Endothelial cell of umbilical vein (primary cell): ENCODE results near the gene METTL21A. TPM values are rescaled to one million over a fixed set of nuclear protein-coding genes. Genes with fewer than 3 reads are reported as not detected.

Source experiments
- BruUV-seq: library from RNA; stranded (reverse); fragments of 400-500 nt; replicated peaks from 2 replicates; lab custom pipeline; 2021; lab: Mats Ljungman, UMichigan
- CTCF ChIA-PET: fragments of 300-600, 350-600 bp; sonication (Branson Sonifier 250); formaldehyde crosslinking; loops from one replicate; lab custom pipeline; 2021; ENCODE audit warnings: antibody characterized with exemption, inconsistent platforms; lab: Charles Lee
- POLR2A ChIA-PET: fragments of 300-600, 350-600 bp; sonication (Branson Sonifier 250); formaldehyde crosslinking; loops from one replicate; lab custom pipeline; 2021; ENCODE audit warnings: antibody characterized with exemption, inconsistent platforms; lab: Charles Lee
- DNase-seq: peaks from one replicate; pipeline ENCODE4 v3.0.0-alpha.2; 2011; ENCODE audit warnings: low read depth, low spot score
- FAIRE-seq: peaks from 2 replicates; lab custom pipeline; 2011; peaks lifted over from hg19 to GRCh38; lab: Jason Lieb, UNC
- H2AFZ ChIP-seq: 2 replicates; pipeline ENCODE4 v1.6.0; 2012; ENCODE audit warnings: low read depth, low read length, control low read depth, inconsistent platforms
- H3K27ac ChIP-seq: 2 replicates; pipeline ENCODE4 v1.5.1; 2011; ENCODE audit warnings: low read depth, mild to moderate bottlenecking, control low read depth, low read length, moderate library complexity; ENCODE audit not compliant: insufficient read depth
- H3K27me3 ChIP-seq, 2 experiments: 2 replicates each; pipeline versions ENCODE4 v1.6.0 to v1.6.1; 2011; ENCODE audit warnings: low read length in 2 of 2, mixed read lengths in 1 of 2; ENCODE audit not compliant: control insufficient read depth in 2 of 2, insufficient read depth in 2 of 2
- H3K36me3 ChIP-seq, 2 experiments: 2 replicates in 1 of 2; 3 replicates in 1 of 2; pipeline ENCODE4 v1.5.1; 2011; ENCODE audit warnings: low read length in 2 of 2, mild to moderate bottlenecking in 1 of 2, moderate library complexity in 1 of 2; ENCODE audit not compliant: control insufficient read depth in 2 of 2, insufficient read depth in 2 of 2; ENCODE audit errors: extremely low read depth in 1 of 2
- H3K4me1 ChIP-seq: 3 replicates; pipeline ENCODE4 v1.5.1; 2011; ENCODE audit warnings: mild to moderate bottlenecking, low read length; ENCODE audit not compliant: control insufficient read depth, insufficient read depth; ENCODE audit errors: extremely low read depth
- H3K4me2 ChIP-seq: 2 replicates; pipeline ENCODE4 v1.6.1; 2011; ENCODE audit warnings: low read length, control low read depth, mixed read lengths; ENCODE audit not compliant: insufficient read depth
- H3K4me3 ChIP-seq, 3 experiments: fragments of 200-600 bp in 1 of 3; sonication (generic), shearing (Covaris generic) in 1 of 3; replicated peaks in 1 of 3; 2 replicates each; pipeline ENCODE4 v1.5.1; 2011 to 2016; ENCODE audit warnings: control low read depth in 3 of 3, low read length in 3 of 3, mild to moderate bottlenecking in 2 of 3, inconsistent platforms in 1 of 3, low read depth in 1 of 3, moderate library complexity in 1 of 3; ENCODE audit not compliant: insufficient read depth in 1 of 3
- H3K79me2 ChIP-seq: 2 replicates; pipeline ENCODE4 v1.6.0; 2012; ENCODE audit warnings: low read length, inconsistent platforms; ENCODE audit not compliant: control insufficient read depth, insufficient read depth
- H3K9ac ChIP-seq: replicated peaks from 2 replicates; pipeline ENCODE3; 2011; ENCODE audit warnings: low read length, control low read depth; ENCODE audit not compliant: insufficient read depth; ENCODE audit errors: extremely low read depth
- H3K9me1 ChIP-seq: replicated peaks from 3 replicates; pipeline ENCODE4 v1.6.0; 2011; ENCODE audit warnings: mild to moderate bottlenecking, low read length; ENCODE audit not compliant: control insufficient read depth, insufficient read depth; ENCODE audit errors: extremely low read depth
- H3K9me3 ChIP-seq: replicated peaks from 2 replicates; pipeline ENCODE4 v1.5.1; 2012; ENCODE audit warnings: low read length, inconsistent platforms; ENCODE audit not compliant: control insufficient read depth, insufficient read depth
- H4K20me1 ChIP-seq: replicated peaks from 2 replicates; pipeline ENCODE3; 2011; ENCODE audit warnings: mild to moderate bottlenecking, low read length; ENCODE audit not compliant: control insufficient read depth, insufficient read depth; ENCODE audit errors: extremely low read depth
- CTCF ChIP-seq, 2 donors: IDR thresholded peaks; 1 replicate in 1 of 2; 2 replicates in 1 of 2; pipeline ENCODE4 v1.5.1; 2011; ENCODE audit warnings: low read length in 2 of 2, mild to moderate bottlenecking in 2 of 2, moderate library complexity in 2 of 2, control low read depth in 1 of 2, inconsistent platforms in 1 of 2, low read depth in 1 of 2; ENCODE audit not compliant: insufficient read depth in 1 of 2; ENCODE audit errors: extremely low read depth in 1 of 2
- EZH2 ChIP-seq: IDR thresholded peaks from 2 replicates; pipeline ENCODE4 v1.6.1; 2012; ENCODE audit warnings: borderline replicate concordance, low read depth, mild to moderate bottlenecking, moderate library complexity, low read length, inconsistent platforms; ENCODE audit not compliant: severe bottlenecking
- FOS ChIP-seq: IDR thresholded peaks from 2 replicates; pipeline ENCODE4 v1.6.1; 2011; ENCODE audit warnings: mild to moderate bottlenecking, low read length, moderate library complexity, borderline replicate concordance; ENCODE audit not compliant: insufficient read depth
- GATA2 ChIP-seq: IDR thresholded peaks from 2 replicates; pipeline ENCODE4 v1.7.0; 2011; ENCODE audit warnings: low read depth, mild to moderate bottlenecking, moderate library complexity, mixed read lengths, low read length; ENCODE audit not compliant: insufficient read length, insufficient read depth
- JUN ChIP-seq: IDR thresholded peaks from 2 replicates; pipeline ENCODE4 v1.6.1; 2011; ENCODE audit warnings: borderline replicate concordance, low read depth; ENCODE audit not compliant: insufficient read length, insufficient read depth
- MAX ChIP-seq: IDR thresholded peaks from 2 replicates; pipeline ENCODE4 v1.6.1; 2011; ENCODE audit not compliant: insufficient read depth, insufficient read length
- MYC ChIP-seq: IDR thresholded peaks from one replicate; pipeline ENCODE4 v1.6.1; 2011; ENCODE audit warnings: mild to moderate bottlenecking, low read depth, low read length
- POLR2A ChIP-seq: IDR thresholded peaks from 2 replicates; pipeline ENCODE4 v1.6.1; 2012; ENCODE audit warnings: low read depth, mild to moderate bottlenecking, control low read depth, low read length
- POLR2AphosphoS5 ChIP-seq: IDR thresholded peaks from 2 replicates; pipeline ENCODE4 v1.6.1; 2012; ENCODE audit warnings: low read depth, mild to moderate bottlenecking, control low read depth, low read length, moderate library complexity; ENCODE audit not compliant: insufficient read depth
- dilution Hi-C: fragments of 300-500 bp; cut with MboI; formaldehyde crosslinking; loops from one replicate; pipeline ENCODE4 v1.15.0; 2019; ENCODE audit warnings: low sequenced_read_pairs; ENCODE audit not compliant: extremely low pct_ligation_motif_present
- intact Hi-C: fragments of 100-400 bp; cut with micrococcal nuclease; formaldehyde crosslinking; loops from one replicate; pipeline ENCODE4 v1.10.0; 2022
- polyA plus RNA-seq, 4 experiments: library from polyadenylated mRNA; depleted of rRNA in 3 of 4; stranded (reverse) in 3 of 4; unstranded in 1 of 4; fragments of >200 nt; gene quantifications; 2 replicates each; pipeline versions ENCODE4 v1.2.1 to v1.2.3, GENCODE V29; 2011 to 2012; ENCODE audit warnings: missing spikeins in 1 of 4
- total RNA-seq: library from RNA; stranded (reverse); gene quantifications from 2 replicates; pipeline ENCODE4 v1.2.3, GENCODE V29; 2021

Gene METTL21A
- total and polyA plus RNA-seq, 2 donors (not counting 3 experiments of a cell fraction or from before 2014, with no cell fraction given) = 11.6 to 14.0 TPM

- no peaks in the 10 kb centered on the region for H3K4me1 ChIP-seq
- dilution Hi-C loops = no loop called here
- H3K27ac ChIP-seq = no peak overlapping the region
- H3K79me2 ChIP-seq = no peaks in the 10 kb centered on the region
- H3K9me3 ChIP-seq = no peaks in the 10 kb centered on the region
- BruUV-seq = no TSS peak
- FAIRE-seq (no peak), DNase-seq (no peak)
- peaks cover 5 to 12% of the 10 kb centered on the region in 2 experiments for H3K36me3 ChIP-seq
- no peak overlapping the region for H2AFZ ChIP-seq
- H3K9me1 ChIP-seq = no peaks in the 10 kb centered on the region
- no peaks in the 10 kb centered on the region for H4K20me1 ChIP-seq
- ChIA-PET POLR2A (no interaction called here), CTCF (no interaction called here)
- H3K4me3 ChIP-seq = no peak overlapping the region
- no peak overlapping the region for H3K9ac ChIP-seq
- H3K27me3 ChIP-seq = no peaks in the 10 kb centered on the region
- intact Hi-C loops = no loop called here
- no peak overlapping the region for H3K4me2 ChIP-seq
- TF ChIP-seq CTCF (IDR thresholded peaks at IDR 0.05; ENCODE audit: extremely low read depth in 1 of 2, insufficient read depth in 1 of 2, low read depth in 1 of 2, low read length in 2 of 2) (no peak), POLR2AphosphoS5 (no peak), FOS (no peak), GATA2 (no peak), POLR2A (no peak), EZH2 (no peak), JUN (no peak), MAX (no peak), MYC (no peak)
These were observed 40.2 kb downstream of the METTL21A start for GRCh38 chr2:207584952-207585351.
